Mucosa of stomach (tissue), 1 donor: Measurements from ENCODE around the gene TSPAN17.
"Not testable (repeated sequence)": the region's sequence is repeated elsewhere in the genome, so short reads cannot be mapped to it uniquely, and the experiment has no call there.

Source experiments
- H3K27me3 ChIP-seq: one replicate; pipeline ENCODE4 v1.7.0; 2013; ENCODE audit warnings: mild to moderate bottlenecking, low read length; ENCODE audit not compliant: control insufficient read depth, insufficient read depth
- H3K36me3 ChIP-seq: one replicate; pipeline ENCODE4 v1.7.0; 2013; ENCODE audit warnings: low read length; ENCODE audit not compliant: control insufficient read depth, insufficient read depth
- H3K4me1 ChIP-seq: one replicate; pipeline ENCODE4 v1.7.0; 2013; ENCODE audit warnings: mild to moderate bottlenecking, low read length; ENCODE audit not compliant: control insufficient read depth, insufficient read depth
- H3K4me3 ChIP-seq: one replicate; pipeline ENCODE4 v1.7.0; 2013; ENCODE audit warnings: low read length
- H3K9ac ChIP-seq: one replicate; pipeline ENCODE4 v1.7.0; 2013; ENCODE audit warnings: mild to moderate bottlenecking, low read length, moderate library complexity
- H3K9me3 ChIP-seq: one replicate; pipeline ENCODE4 v1.7.0; 2013; ENCODE audit warnings: mild to moderate bottlenecking, low read length, moderate library complexity; ENCODE audit not compliant: control insufficient read depth
- donor health status: Pancreatic carcinoma.

Gene TSPAN17

GRCh38 chr5:176647030-176647842 lies at the start of gene TSPAN17:
Gene TSPAN17, plus strand, starts transcription at chr5:176647484. Its CDS starts 132 bp downstream, at chr5:176647616.
- no peaks in the 10 kb centered on the region for H3K9me3 ChIP-seq
- H3K36me3 ChIP-seq, result no peaks in the 10 kb centered on the region
- H3K4me3 ChIP-seq, result peak within 1 kb of the TSS; percentile 96
- H3K27me3 ChIP-seq, result peaks cover 7% of the 10 kb centered on the region
- H3K4me1 ChIP-seq, result peaks cover 18% of the 10 kb centered on the region
- H3K9ac ChIP-seq, result peak within 1 kb of the TSS; percentile 92

GRCh38 chr5:176599749-176600430 lies 47.4 kb upstream of the TSPAN17 start:
- H3K36me3 ChIP-seq, H3K9me3 ChIP-seq: not testable (repeated sequence)
- H3K27me3 ChIP-seq, result peaks cover 26% of the 10 kb centered on the region

GRCh38 chr5:176601901-176602482 lies 45.3 kb upstream of the TSPAN17 start:
- Histone ChIP-seq H3K4me3 (no peak overlapping the region), H3K36me3 (no peaks in the 10 kb centered on the region), H3K9me3 (no peaks in the 10 kb centered on the region), H3K4me1 (no peaks in the 10 kb centered on the region), H3K9ac (no peak overlapping the region), H3K27me3 (peaks cover 21% of the 10 kb centered on the region)

More at GRCh38 chr5:176599749-176600430, 47.4 kb upstream of the TSPAN17 start:
- not testable (repeated sequence) for H3K4me3 ChIP-seq, H3K9ac ChIP-seq, H3K4me1 ChIP-seq

- H3K4me1 ChIP-seq, result no peaks in the 10 kb centered on the region
- no peak overlapping the region for H3K9ac ChIP-seq
- H3K4me3 ChIP-seq, result no peak overlapping the region
- H3K27me3 ChIP-seq, result peaks cover 11% of the 10 kb centered on the region
- H3K36me3 ChIP-seq, result no peaks in the 10 kb centered on the region
- no peaks in the 10 kb centered on the region for H3K9me3 ChIP-seq
Observed at GRCh38 chr5:176603091-176603490, 44.2 kb upstream of the TSPAN17 start.

GRCh38 chr5:176606032-176606431 lies 41.3 kb upstream of the TSPAN17 start:
- no peaks in the 10 kb centered on the region for H3K36me3 ChIP-seq
- no peaks in the 10 kb centered on the region for H3K4me1 ChIP-seq
- peaks cover 17% of the 10 kb centered on the region for H3K27me3 ChIP-seq
- H3K9ac ChIP-seq, result no peak overlapping the region
- no peaks in the 10 kb centered on the region for H3K9me3 ChIP-seq
- no peak overlapping the region for H3K4me3 ChIP-seq

DNA sequence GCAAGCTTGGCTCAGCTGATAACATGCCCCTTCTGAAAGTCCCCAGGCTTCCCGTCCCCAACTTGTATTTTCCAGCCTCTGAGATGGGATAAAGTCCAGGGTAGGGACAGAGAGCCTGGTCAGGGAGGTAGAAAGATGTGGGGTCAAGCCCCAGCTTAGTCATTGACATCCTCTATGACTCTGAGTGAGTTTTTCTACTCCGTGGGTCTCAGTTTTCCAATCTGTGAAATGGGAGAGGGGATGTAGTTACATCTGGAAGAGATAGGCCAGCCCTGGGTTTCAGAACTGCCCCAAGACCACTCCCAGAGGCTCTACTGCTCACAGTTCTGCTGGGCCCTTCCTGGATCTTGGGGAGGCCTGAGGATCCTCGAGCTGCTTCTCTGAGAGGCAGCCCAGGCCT lies 40.4 kb upstream of the TSPAN17 start:
- Histone ChIP-seq H3K4me3 (no peak overlapping the region), H3K36me3 (no peaks in the 10 kb centered on the region), H3K4me1 (no peaks in the 10 kb centered on the region), H3K27me3 (peaks cover 22% of the 10 kb centered on the region), H3K9ac (no peak overlapping the region), H3K9me3 (no peaks in the 10 kb centered on the region)

DNA sequence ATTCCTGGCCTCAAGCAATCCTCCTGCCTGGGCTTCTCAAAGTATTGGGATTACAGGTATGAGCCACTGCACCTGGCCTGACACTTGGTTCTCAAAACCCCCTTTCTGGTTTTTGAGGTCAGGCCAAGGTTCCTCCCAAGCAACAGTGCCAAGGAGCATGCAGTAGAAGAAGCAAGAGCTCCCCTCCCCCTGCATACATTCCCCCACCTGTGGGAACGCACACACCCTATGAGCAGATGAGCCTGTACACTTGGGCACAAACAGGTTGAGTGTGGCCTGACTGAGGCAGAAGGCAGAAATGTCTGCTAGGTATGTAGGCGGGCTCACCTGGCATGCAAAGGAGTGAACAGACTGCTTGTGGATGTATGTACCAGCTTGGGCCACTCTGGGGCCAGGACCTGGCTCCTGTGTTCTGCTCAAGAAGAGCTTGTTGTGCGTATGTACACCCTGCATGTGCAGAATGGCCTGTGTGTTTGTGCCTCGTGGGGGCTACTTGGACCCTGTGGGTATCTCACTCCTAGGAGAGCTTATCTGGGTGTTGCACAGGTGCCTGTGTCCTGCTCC lies 39.1 kb upstream of the TSPAN17 start:
- Histone ChIP-seq H3K4me3 (no peak overlapping the region), H3K9ac (no peak overlapping the region), H3K4me1 (no peaks in the 10 kb centered on the region), H3K27me3 (peaks cover 30% of the 10 kb centered on the region), H3K36me3 (no peaks in the 10 kb centered on the region), H3K9me3 (no peaks in the 10 kb centered on the region)

- Histone ChIP-seq H3K36me3 (no peaks in the 10 kb centered on the region), H3K4me1 (peaks cover 3% of the 10 kb centered on the region), H3K27me3 (peaks cover 31% of the 10 kb centered on the region), H3K9ac (no peak overlapping the region), H3K9me3 (no peaks in the 10 kb centered on the region), H3K4me3 (no peak overlapping the region)
Observed at GRCh38 chr5:176608937-176609723, 38.2 kb upstream of the TSPAN17 start.

DNA sequence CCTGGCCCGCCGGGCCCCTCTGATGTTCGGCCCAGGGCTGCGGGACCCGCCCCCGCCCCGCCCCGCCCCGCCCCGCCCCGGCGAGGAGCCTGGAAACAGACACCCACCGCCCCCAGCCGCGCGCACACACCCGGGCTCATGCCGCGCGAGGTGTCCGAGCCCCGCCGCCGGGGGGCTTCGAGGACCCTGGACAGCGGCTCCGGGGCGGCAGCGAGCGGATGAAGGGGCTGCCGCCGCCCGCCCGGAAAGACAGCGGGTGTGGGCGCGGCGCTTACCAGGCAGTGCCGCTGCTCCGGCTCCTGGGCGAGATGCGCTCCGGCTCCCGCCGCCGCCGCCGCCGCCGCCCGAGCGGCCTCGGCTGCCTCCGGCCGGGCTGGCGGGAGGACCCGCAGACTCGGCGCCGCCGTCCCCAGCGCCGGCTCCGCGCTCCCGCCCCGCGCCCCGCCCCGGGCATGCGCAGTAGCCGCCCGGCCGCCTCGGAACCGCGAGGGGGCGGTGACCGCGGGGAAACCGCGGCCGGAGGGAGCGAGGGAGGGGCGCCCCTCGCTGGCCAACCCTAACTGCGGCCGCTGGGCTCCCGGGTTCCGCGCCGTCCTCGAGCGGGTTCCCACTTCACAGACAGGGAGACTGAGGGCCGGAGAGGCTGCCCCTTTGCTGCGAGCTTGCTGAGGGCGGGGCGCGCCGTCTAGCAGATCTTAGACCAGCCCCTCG lies 37.4 kb upstream of the TSPAN17 start, which contains the start of gene GPRIN1:
Gene GPRIN1 (minus strand): TSS at position 433 of the 711 bp plus-strand sequence. CDS start 10,322 bp downstream, outside the sequence.
- H3K4me3 ChIP-seq, result no peak within 1 kb of the TSS
- no peak within 1 kb of the TSS for H3K9ac ChIP-seq
- peaks cover 31% of the 10 kb centered on the region for H3K27me3 ChIP-seq
- H3K4me1 ChIP-seq, result peaks cover 3% of the 10 kb centered on the region
- H3K9me3 ChIP-seq, result no peaks in the 10 kb centered on the region
- H3K36me3 ChIP-seq, result no peaks in the 10 kb centered on the region

- H3K4me3 ChIP-seq, result no peak overlapping the region
- H3K36me3 ChIP-seq, result no peaks in the 10 kb centered on the region
- no peak overlapping the region for H3K9ac ChIP-seq
- peaks cover 3% of the 10 kb centered on the region for H3K4me1 ChIP-seq
- H3K9me3 ChIP-seq, result no peaks in the 10 kb centered on the region
- peaks cover 33% of the 10 kb centered on the region for H3K27me3 ChIP-seq
Observed at GRCh38 chr5:176610435-176610773, 36.9 kb upstream of the TSPAN17 start.

GRCh38 chr5:176611435-176611834 lies 35.8 kb upstream of the TSPAN17 start:
- Histone ChIP-seq H3K4me3 (no peak overlapping the region), H3K27me3 (peaks cover 37% of the 10 kb centered on the region), H3K4me1 (peaks cover 3% of the 10 kb centered on the region), H3K9me3 (no peaks in the 10 kb centered on the region), H3K36me3 (no peaks in the 10 kb centered on the region), H3K9ac (no peak overlapping the region)
